Hepatocyte (in vitro differentiated cells): Measurements from ENCODE around the gene HSPBP1. TPM values are rescaled to one million over a fixed set of nuclear protein-coding genes. Genes with fewer than 3 reads are reported as not detected.

Source experiments
- DNase-seq: peaks from one replicate; pipeline ENCODE4 v3.0.0-alpha.2; 2016; ENCODE audit warnings: low spot score
- H2AFZ ChIP-seq: fragments of 200-600 bp; sonication (generic); 2 replicates; pipeline ENCODE4 v1.6.0; 2016; ENCODE audit warnings: antibody characterized with exemption, mild to moderate bottlenecking
- H3K27ac ChIP-seq: fragments of 200-600 bp; sonication (generic); 2 replicates; pipeline ENCODE4 v1.5.1; 2016; ENCODE audit warnings: mild to moderate bottlenecking
- H3K27me3 ChIP-seq: fragments of 200-600 bp; sonication (generic); 2 replicates; pipeline ENCODE4 v1.6.1; 2016
- H3K36me3 ChIP-seq: fragments of 200-600 bp; sonication (generic); replicated peaks from 2 replicates; pipeline ENCODE4 v1.5.1; 2016; ENCODE audit warnings: low read depth; ENCODE audit not compliant: insufficient read depth
- H3K4me1 ChIP-seq: fragments of 200-600 bp; sonication (generic); 2 replicates; pipeline ENCODE4 v1.5.1; 2016; ENCODE audit warnings: mild to moderate bottlenecking, moderate library complexity; ENCODE audit not compliant: insufficient read depth
- H3K4me2 ChIP-seq: fragments of 200-600 bp; sonication (generic); 2 replicates; pipeline ENCODE4 v1.6.0; 2016
- H3K4me3 ChIP-seq: fragments of 200-600 bp; sonication (generic); 2 replicates; pipeline ENCODE4 v1.5.1; 2016; ENCODE audit warnings: mild to moderate bottlenecking
- H3K79me2 ChIP-seq: fragments of 200-600 bp; sonication (generic); 2 replicates; pipeline ENCODE4 v1.6.0; 2017; ENCODE audit warnings: mild to moderate bottlenecking
- H3K9me2 ChIP-seq: fragments of 200-600 bp; sonication (generic); replicated peaks from 2 replicates; pipeline ENCODE4 v1.6.0; 2017; ENCODE audit warnings: mild to moderate bottlenecking; ENCODE audit not compliant: insufficient read depth
- H3K9me3 ChIP-seq: fragments of 200-600 bp; sonication (generic); 2 replicates; pipeline ENCODE4 v1.5.1; 2016; ENCODE audit warnings: low read depth, mild to moderate bottlenecking
- H4K20me1 ChIP-seq: fragments of 200-600 bp; sonication (generic); 2 replicates; pipeline ENCODE4 v1.6.0; 2016; ENCODE audit warnings: mild to moderate bottlenecking; ENCODE audit not compliant: insufficient read depth, poor library complexity, severe bottlenecking
- EZH2 ChIP-seq: fragments of 200-600 bp; sonication (generic); IDR thresholded peaks from 2 replicates; pipeline ENCODE4 v1.6.1; 2016; ENCODE audit warnings: antibody characterized with exemption, mild to moderate bottlenecking, borderline replicate concordance
- EZH2phosphoT487 ChIP-seq: fragments of 200-600 bp; sonication (generic); IDR thresholded peaks from one replicate; pipeline ENCODE4 v1.6.1; 2018; ENCODE audit warnings: antibody characterized with exemption, mild to moderate bottlenecking, low read depth, moderate library complexity; ENCODE audit not compliant: unreplicated experiment, severe bottlenecking
- WGBS: methylation state at CpG from one replicate; pipeline ENCODE4 v1.1.6; 2016; ENCODE audit warnings: low lambda C conversion rate; ENCODE audit errors: missing lambda C conversion rate; 5-methylcytosine and 5-hydroxymethylcytosine counted together
- polyA plus RNA-seq: library from polyadenylated mRNA; unstranded; fragments of >200 nt; fragmentation: Nextera tagmentation; extraction: Ambion mirVana; gene quantifications from 2 replicates; pipeline ENCODE4 v1.2.1, GENCODE V29; 2016
- total RNA-seq: library from RNA; depleted of rRNA; stranded (reverse); fragments of >200 nt; gene quantifications from 2 replicates; pipeline ENCODE4 v1.2.3, GENCODE V29; 2014
- TF ChIP-seq, protein P1 (sequence below): fragments of 200-600 bp; sonication (generic); IDR thresholded peaks from 2 replicates; pipeline ENCODE4 v1.5.1; 2016; ENCODE audit warnings: antibody characterized with exemption, mild to moderate bottlenecking; ENCODE audit not compliant: poor library complexity

Gene HSPBP1
- total and polyA plus RNA-seq, 2 experiments from 2014 or later, result 31.5 to 52.2 TPM

DNA sequence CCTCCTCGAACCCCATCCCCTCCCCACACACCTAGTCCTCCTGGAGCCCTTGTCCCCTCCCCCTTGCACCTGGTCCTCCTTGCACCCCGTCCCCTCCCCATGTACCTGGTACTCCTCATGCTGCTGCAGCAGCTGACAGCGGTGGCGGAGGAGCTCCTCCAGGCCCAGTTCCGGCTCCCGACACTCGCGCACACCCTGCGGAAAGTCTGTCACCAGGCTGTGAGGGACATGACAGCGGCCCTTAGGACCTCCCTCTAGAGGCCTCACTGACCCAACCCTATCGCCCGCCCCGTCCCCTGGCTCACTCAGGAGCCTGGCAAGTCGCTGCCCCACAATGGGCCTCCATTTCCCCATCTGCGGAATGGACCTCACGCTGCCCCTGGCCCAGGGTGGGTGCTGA lies 14.7 kb downstream of the HSPBP1 start:
- Histone ChIP-seq H3K4me1 (peaks cover under 1% of the 10 kb centered on the region), H3K9me2 (no peaks in the 10 kb centered on the region), H3K27ac (no peak overlapping the region), H3K27me3 (no peaks in the 10 kb centered on the region), H3K4me3 (no peak overlapping the region), H2AFZ (no peak overlapping the region), H3K9me3 (no peaks in the 10 kb centered on the region), H3K79me2 (peaks cover 3% of the 10 kb centered on the region), H4K20me1 (no peaks in the 10 kb centered on the region), H3K4me2 (no peak overlapping the region), H3K36me3 (no peaks in the 10 kb centered on the region)
- WGBS, result 95% methylated on average over 16 of the region's 16 CpGs
- TF ChIP-seq EZH2phosphoT487 (no peak), EZH2 (no peak)
- TF ChIP-seq, protein P1, sequence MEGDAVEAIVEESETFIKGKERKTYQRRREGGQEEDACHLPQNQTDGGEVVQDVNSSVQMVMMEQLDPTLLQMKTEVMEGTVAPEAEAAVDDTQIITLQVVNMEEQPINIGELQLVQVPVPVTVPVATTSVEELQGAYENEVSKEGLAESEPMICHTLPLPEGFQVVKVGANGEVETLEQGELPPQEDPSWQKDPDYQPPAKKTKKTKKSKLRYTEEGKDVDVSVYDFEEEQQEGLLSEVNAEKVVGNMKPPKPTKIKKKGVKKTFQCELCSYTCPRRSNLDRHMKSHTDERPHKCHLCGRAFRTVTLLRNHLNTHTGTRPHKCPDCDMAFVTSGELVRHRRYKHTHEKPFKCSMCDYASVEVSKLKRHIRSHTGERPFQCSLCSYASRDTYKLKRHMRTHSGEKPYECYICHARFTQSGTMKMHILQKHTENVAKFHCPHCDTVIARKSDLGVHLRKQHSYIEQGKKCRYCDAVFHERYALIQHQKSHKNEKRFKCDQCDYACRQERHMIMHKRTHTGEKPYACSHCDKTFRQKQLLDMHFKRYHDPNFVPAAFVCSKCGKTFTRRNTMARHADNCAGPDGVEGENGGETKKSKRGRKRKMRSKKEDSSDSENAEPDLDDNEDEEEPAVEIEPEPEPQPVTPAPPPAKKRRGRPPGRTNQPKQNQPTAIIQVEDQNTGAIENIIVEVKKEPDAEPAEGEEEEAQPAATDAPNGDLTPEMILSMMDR, result no peak
- no peak for DNase-seq

DNA sequence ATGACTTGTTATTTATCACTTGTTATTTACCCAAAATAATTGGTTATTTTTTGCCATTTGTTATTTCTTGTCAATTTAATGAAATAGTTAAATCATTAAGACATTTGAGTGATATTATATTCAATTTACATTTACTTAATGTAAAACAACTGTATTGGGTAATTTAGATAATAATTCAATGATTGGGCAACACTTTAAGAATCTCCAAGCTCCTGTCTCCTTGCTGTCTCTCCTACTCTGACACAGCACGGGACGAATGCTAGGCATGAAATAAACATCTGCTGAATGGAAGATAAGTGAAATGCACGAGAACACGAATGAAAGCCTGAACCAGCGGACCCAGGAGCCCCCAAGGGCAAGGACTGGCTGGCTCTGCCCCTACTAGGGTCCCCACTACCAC lies 15.4 kb downstream of the HSPBP1 start:
- Histone ChIP-seq H3K4me2 (no peak overlapping the region), H3K9me3 (no peaks in the 10 kb centered on the region), H2AFZ (no peak overlapping the region), H3K9me2 (no peaks in the 10 kb centered on the region), H3K27ac (no peak overlapping the region), H3K4me1 (peaks cover 6% of the 10 kb centered on the region), H3K4me3 (no peak overlapping the region), H3K27me3 (no peaks in the 10 kb centered on the region), H4K20me1 (no peaks in the 10 kb centered on the region), H3K79me2 (peaks cover 3% of the 10 kb centered on the region), H3K36me3 (no peaks in the 10 kb centered on the region)
- WGBS, result 82% methylated on average over 5 of the region's 5 CpGs
- TF ChIP-seq EZH2 (no peak), EZH2phosphoT487 (no peak)
- TF ChIP-seq, protein P1, result no peak
- DNase-seq, result no peak

- peaks cover 9% of the 10 kb centered on the region for H4K20me1 ChIP-seq
- H3K9me3 ChIP-seq, result no peaks in the 10 kb centered on the region
- H3K9me2 ChIP-seq, result no peaks in the 10 kb centered on the region
- no peaks in the 10 kb centered on the region for H3K27me3 ChIP-seq
- TF ChIP-seq, protein P1, result no peak
- TF ChIP-seq EZH2phosphoT487 (no peak), EZH2 (no peak)
- H3K27ac ChIP-seq, result no peak overlapping the region
- no peaks in the 10 kb centered on the region for H3K36me3 ChIP-seq
- H3K4me1 ChIP-seq, result peaks cover 6% of the 10 kb centered on the region
- H3K4me3 ChIP-seq, result no peak overlapping the region
- H3K79me2 ChIP-seq, result peaks cover 14% of the 10 kb centered on the region
- no peak overlapping the region for H2AFZ ChIP-seq
- no peak overlapping the region for H3K4me2 ChIP-seq
- WGBS, result 94% methylated on average over 9 of the region's 9 CpGs
- DNase-seq, result no peak
Measured at GRCh38 chr19:55262359-55262758, 17.6 kb downstream of the HSPBP1 start.

GRCh38 chr19:55261671-55262126 lies 18.2 kb downstream of the HSPBP1 start:
- Histone ChIP-seq H3K9me2 (no peaks in the 10 kb centered on the region), H2AFZ (no peak overlapping the region), H3K4me3 (no peak overlapping the region), H3K36me3 (no peaks in the 10 kb centered on the region), H3K4me2 (no peak overlapping the region), H4K20me1 (peaks cover 16% of the 10 kb centered on the region), H3K27ac (no peak overlapping the region), H3K4me1 (peaks cover 11% of the 10 kb centered on the region), H3K9me3 (no peaks in the 10 kb centered on the region), H3K27me3 (no peaks in the 10 kb centered on the region), H3K79me2 (peaks cover 21% of the 10 kb centered on the region)
- 94% methylated on average over 13 of the region's 13 CpGs for WGBS
- TF ChIP-seq EZH2, result no peak
- TF ChIP-seq EZH2phosphoT487, result no peak
- TF ChIP-seq, protein P1, result no peak
- DNase-seq, result no peak
